PFSK-1 (cell line): Measurements from ENCODE around the gene AP3D1.

Source experiments
- FOXP2 ChIP-seq: optimal IDR thresholded peaks from 2 replicates; pipeline ENCODE3; 2011; ENCODE audit warnings: borderline replicate concordance, control low read depth, inconsistent platforms; ENCODE audit not compliant: insufficient read depth; ENCODE audit errors: extremely low read length, extremely low read depth
- POLR2AphosphoS5 ChIP-seq: IDR thresholded peaks from 2 replicates; pipeline ENCODE4 v1.6.1; 2012; ENCODE audit warnings: low read depth, mild to moderate bottlenecking, control low read depth, low read length, moderate library complexity
- REST ChIP-seq, 2 experiments: IDR thresholded peaks; 2 replicates each; pipeline versions ENCODE4 v1.6.1 to v1.8.0; 2011 to 2012; ENCODE audit warnings: low read depth in 2 of 2, low read length in 2 of 2, control low read depth in 1 of 2, inconsistent platforms in 1 of 2, mild to moderate bottlenecking in 1 of 2, moderate library complexity in 1 of 2; ENCODE audit not compliant: insufficient read depth in 1 of 2
- TAF1 ChIP-seq: IDR thresholded peaks from 2 replicates; pipeline ENCODE4 v1.6.1; 2012; ENCODE audit warnings: low read length, control low read depth, borderline replicate concordance; ENCODE audit not compliant: insufficient read depth

Gene AP3D1

GRCh38 chr19:2050991-2051772 is 100.2 kb downstream of the AP3D1 start, which contains the start of gene MKNK2:
MKNK2 (minus strand) TSS chr19:2051244; CDS start chr19:2050851, 393 bp downstream.
- TF ChIP-seq FOXP2 = no peak
- 0 out of 4 replicates have a peak, but pooled peaks of 1 of the 2 experiments have one; percentile 49 for TF ChIP-seq REST (IDR thresholded peaks at IDR 0.05; ENCODE audit: insufficient read depth in 1 of 2, low read depth in 2 of 2, low read length in 2 of 2)
- 0 out of 2 replicates have a peak, but pooled peaks have one; percentile 86 for TF ChIP-seq TAF1
- peak; percentile 98 for TF ChIP-seq POLR2AphosphoS5
